CD4-positive, alpha-beta T cell (primary cell): Measurements from ENCODE around the gene ZNF831. TPM values are rescaled to one million over a fixed set of nuclear protein-coding genes. Genes with fewer than 3 reads are reported as not detected.

ENCODE experiments used
- ATAC-seq: fragments of 200-7000 bp; cut with Tn5 transposase; one replicate; pipeline ENCODE4 v1.10.0; 2022; ENCODE audit warnings: mild to moderate bottlenecking; ENCODE audit not compliant: poor library complexity
- CTCF ChIA-PET: fragments of 350-600 bp; sonication (Branson Sonifier 250); formaldehyde crosslinking; loops from one replicate; lab custom pipeline; 2021; ENCODE audit warnings: antibody characterized with exemption, inconsistent platforms; lab: Charles Lee
- POLR2A ChIA-PET: fragments of 350-600 bp; sonication (Branson Sonifier 250); formaldehyde crosslinking; loops from one replicate; lab custom pipeline; 2021; ENCODE audit warnings: antibody characterized with exemption, inconsistent platforms; lab: Charles Lee
- DNase-seq, 14 experiments: peaks; one replicate each; pipeline ENCODE4 v3.0.0-alpha.2; 2013 to 2020; ENCODE audit warnings: mixed read lengths in 2 of 14
- H3K27ac ChIP-seq, 2 donors: one replicate each; pipeline versions ENCODE4 v1.5.1 to v1.7.0; 2013; ENCODE audit warnings: low read length in 2 of 2, low read depth in 1 of 2, mild to moderate bottlenecking in 1 of 2
- H3K27me3 ChIP-seq, 2 experiments: 1 replicate in 1 of 2; 2 replicates in 1 of 2; pipeline versions ENCODE4 v1.6.1 to v1.7.0; 2013; ENCODE audit warnings: low read length in 2 of 2, control low read depth in 1 of 2, mild to moderate bottlenecking in 1 of 2, moderate library complexity in 1 of 2; ENCODE audit not compliant: insufficient read depth in 2 of 2, control insufficient read depth in 1 of 2
- H3K36me3 ChIP-seq: one replicate; pipeline ENCODE4 v1.6.1; 2013; ENCODE audit warnings: low read length, control low read depth; ENCODE audit not compliant: insufficient read depth
- H3K4me1 ChIP-seq: one replicate; pipeline ENCODE4 v1.6.1; 2013; ENCODE audit warnings: low read length, control low read depth; ENCODE audit not compliant: insufficient read depth
- H3K4me3 ChIP-seq: one replicate; pipeline ENCODE4 v1.5.1; 2013; ENCODE audit warnings: mild to moderate bottlenecking, low read length, moderate library complexity
- H3K9me3 ChIP-seq, 2 experiments: 1 replicate in 1 of 2; 2 replicates in 1 of 2; pipeline versions ENCODE4 v1.6.1 to v1.7.0; 2013; ENCODE audit warnings: low read length in 2 of 2, mild to moderate bottlenecking in 2 of 2, control low read depth in 1 of 2, moderate library complexity in 1 of 2; ENCODE audit not compliant: control insufficient read depth in 1 of 2, insufficient read depth in 1 of 2
- H3K27ac Mint-ChIP-seq: one replicate; pipeline ENCODE4 v1.8.0; 2020; ENCODE audit warnings: mixed read lengths
- H3K27me3 Mint-ChIP-seq: one replicate; pipeline ENCODE4 v1.8.0; 2021; ENCODE audit warnings: mixed read lengths
- H3K36me3 Mint-ChIP-seq: one replicate; pipeline ENCODE4 v1.8.0; 2021; ENCODE audit warnings: low read depth, mixed read lengths
- H3K4me1 Mint-ChIP-seq: one replicate; pipeline ENCODE4 v1.8.0; 2021; ENCODE audit warnings: low read depth, mixed read lengths
- H3K4me3 Mint-ChIP-seq: one replicate; pipeline ENCODE4 v1.8.0; 2020; ENCODE audit warnings: mild to moderate bottlenecking, mixed read lengths
- H3K9me3 Mint-ChIP-seq: one replicate; pipeline ENCODE4 v1.8.0; 2020; ENCODE audit warnings: mixed read lengths
- intact Hi-C, 2 experiments: fragments of 100-400 bp; cut with DNase I in 1 of 2; cut with micrococcal nuclease in 1 of 2; formaldehyde crosslinking; loops; one replicate each; pipeline versions ENCODE4 v1.15.1 to v1.9.0; 2023 to 2025; cut with DNase I, micrococcal nuclease
- total RNA-seq, 174 experiments: library from RNA in 2 of 174; stranded (reverse) in 2 of 174; gene quantifications; one replicate each; pipeline ENCODE4 v1.2.3 and lab custom pipeline; 2021 to 2026
- TF ChIP-seq, protein P1 (sequence below): fragments of 200-600 bp; IDR thresholded peaks from one replicate; pipeline ENCODE4 v1.8.0; 2022; ENCODE audit warnings: antibody characterized with exemption, mild to moderate bottlenecking

ZNF831 gene
- total RNA-seq, 2 experiments from 2014 or later, result 24.9 to 25.9 TPM

DNA sequence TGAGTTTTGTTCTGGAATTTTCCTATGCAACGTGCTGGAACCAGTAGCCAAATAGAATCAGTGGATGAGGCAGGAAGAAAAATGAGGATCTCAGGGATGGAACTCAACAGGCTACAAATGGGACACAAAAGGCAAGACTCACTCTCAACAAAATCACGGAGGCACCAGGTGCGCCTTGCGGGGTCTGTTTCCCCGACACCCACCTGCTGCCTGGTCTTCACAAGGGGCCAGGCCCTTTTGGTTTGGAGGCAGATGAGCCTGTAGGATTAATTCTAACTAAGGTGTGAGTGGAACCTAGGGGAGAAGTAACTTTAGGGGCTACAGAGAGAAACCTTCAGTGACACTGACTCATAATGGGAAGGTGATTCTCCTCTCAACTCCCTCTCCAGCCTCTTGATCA lies 56.5 kb downstream of the ZNF831 start:
- TF ChIP-seq, protein P1, sequence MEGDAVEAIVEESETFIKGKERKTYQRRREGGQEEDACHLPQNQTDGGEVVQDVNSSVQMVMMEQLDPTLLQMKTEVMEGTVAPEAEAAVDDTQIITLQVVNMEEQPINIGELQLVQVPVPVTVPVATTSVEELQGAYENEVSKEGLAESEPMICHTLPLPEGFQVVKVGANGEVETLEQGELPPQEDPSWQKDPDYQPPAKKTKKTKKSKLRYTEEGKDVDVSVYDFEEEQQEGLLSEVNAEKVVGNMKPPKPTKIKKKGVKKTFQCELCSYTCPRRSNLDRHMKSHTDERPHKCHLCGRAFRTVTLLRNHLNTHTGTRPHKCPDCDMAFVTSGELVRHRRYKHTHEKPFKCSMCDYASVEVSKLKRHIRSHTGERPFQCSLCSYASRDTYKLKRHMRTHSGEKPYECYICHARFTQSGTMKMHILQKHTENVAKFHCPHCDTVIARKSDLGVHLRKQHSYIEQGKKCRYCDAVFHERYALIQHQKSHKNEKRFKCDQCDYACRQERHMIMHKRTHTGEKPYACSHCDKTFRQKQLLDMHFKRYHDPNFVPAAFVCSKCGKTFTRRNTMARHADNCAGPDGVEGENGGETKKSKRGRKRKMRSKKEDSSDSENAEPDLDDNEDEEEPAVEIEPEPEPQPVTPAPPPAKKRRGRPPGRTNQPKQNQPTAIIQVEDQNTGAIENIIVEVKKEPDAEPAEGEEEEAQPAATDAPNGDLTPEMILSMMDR, result no peak
- H3K4me3 Mint-ChIP-seq, result no peak overlapping the region
- Histone ChIP-seq H3K9me3 (no peaks in the 10 kb centered on the region), H3K4me1 (peaks cover 16% of the 10 kb centered on the region), H3K27ac (no peak overlapping the region), H3K27me3 (no peaks in the 10 kb centered on the region), H3K4me3 (no peak overlapping the region), H3K36me3 (peaks cover 42% of the 10 kb centered on the region)
- no peaks in the 10 kb centered on the region for H3K9me3 Mint-ChIP-seq
- no peak for DNase-seq
- POLR2A ChIA-PET, result no interaction called here
- peak overlapping the region; percentile 87 for H3K27ac Mint-ChIP-seq
- CTCF ChIA-PET, result no interaction called here
- ATAC-seq, result no peak
- H3K27me3 Mint-ChIP-seq, result no peaks in the 10 kb centered on the region
- peaks cover 44% of the 10 kb centered on the region for H3K4me1 Mint-ChIP-seq
- intact Hi-C loops, result loop anchor here (5.0 kb wide), 4 partner anchors 58 to 568 kb away; partner anchors contain the start of genes STX16 (in 2 of the 2) and ZNF831 (in 1 of the 2)
- H3K36me3 Mint-ChIP-seq, result peaks cover 51% of the 10 kb centered on the region

DNA sequence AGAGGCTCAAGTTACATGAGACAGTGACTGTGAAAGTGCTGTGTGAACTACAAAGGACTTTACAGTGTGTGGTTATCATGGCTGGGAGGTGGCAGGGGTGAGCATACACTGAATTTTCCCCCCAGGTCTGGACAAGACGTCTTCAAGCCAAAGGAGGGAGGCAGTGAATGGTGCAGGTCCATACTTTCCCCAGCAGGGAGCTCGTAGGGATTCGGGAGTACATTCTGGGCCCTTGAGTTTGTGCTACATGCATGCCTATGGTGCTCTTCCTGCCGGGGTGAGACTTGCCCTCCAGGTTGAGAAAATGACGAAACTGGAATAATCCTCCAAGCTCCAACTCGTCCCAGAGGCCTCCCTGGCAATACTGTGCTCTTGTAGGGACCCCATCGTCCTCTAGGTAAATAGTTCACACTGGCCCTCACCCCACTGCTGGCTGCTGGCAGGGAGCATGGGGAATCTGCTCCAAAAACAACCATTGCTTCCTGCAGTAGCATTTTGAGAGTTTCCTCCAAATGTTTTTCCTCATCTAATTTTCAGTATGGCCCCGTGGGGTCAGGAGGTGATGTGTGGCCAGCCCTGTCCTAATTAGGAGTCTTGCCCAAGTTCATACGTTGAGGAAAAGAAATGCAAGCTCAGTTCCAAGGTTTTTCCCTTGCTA lies 57.6 kb downstream of the ZNF831 start:
- intact Hi-C loops, result loop anchor here (5.0 kb wide), 4 partner anchors 59 to 569 kb away; partner anchors contain the start of genes STX16 (in 2 of the 2) and ZNF831 (in 1 of the 2)
- H3K9me3 Mint-ChIP-seq, result no peaks in the 10 kb centered on the region

DNA sequence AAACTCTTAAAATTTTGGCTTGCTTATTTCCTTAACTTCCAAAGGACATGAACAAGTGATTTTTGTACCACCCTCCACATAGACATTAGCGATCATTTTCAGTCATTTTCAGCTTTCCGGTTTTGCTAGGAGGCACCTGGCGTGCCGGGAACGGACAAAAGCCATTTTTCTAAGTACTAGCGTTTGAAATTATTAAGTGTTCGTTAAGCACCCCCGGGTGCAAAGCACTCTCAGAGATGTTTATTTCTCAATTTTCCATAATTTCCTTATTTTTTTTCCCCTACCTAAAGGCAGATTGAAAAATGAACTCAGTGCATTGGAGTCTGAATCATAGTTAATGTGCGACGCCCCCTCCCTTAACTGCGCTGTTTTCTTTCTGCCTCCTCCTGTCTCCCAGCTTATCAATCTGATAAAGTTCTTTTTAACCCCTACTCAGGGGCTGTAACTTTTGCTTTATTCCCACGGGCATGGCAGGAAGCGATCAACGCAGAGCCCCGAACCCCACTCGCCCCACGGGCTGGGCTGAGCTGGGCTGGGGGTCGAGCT lies 58.2 kb downstream of the ZNF831 start:
- peak overlapping the region; percentile 46 for H3K4me3 ChIP-seq

More for the DNA sequence above, 57.6 kb downstream of the ZNF831 start:
- H3K9me3 ChIP-seq, result no peaks in the 10 kb centered on the region
- H3K4me3 Mint-ChIP-seq, result peak overlapping the region; percentile 66
- POLR2A ChIA-PET, result interaction anchor here (0.8 to 3.2 kb wide), 14 partner anchors 8 to 761 kb away, joined by 3 to 11 read pairs (median 4); partner anchors contain the start of genes ATP5F1E and PRELID3B
- H3K4me3 ChIP-seq, result no peak overlapping the region
- H3K27ac ChIP-seq, result no peak overlapping the region
- H3K4me1 ChIP-seq, result peaks cover 16% of the 10 kb centered on the region
- no peak for DNase-seq
- peaks cover 45% of the 10 kb centered on the region for H3K4me1 Mint-ChIP-seq
- H3K36me3 ChIP-seq, result peaks cover 40% of the 10 kb centered on the region
- TF ChIP-seq, protein P1, result no peak
- H3K27ac Mint-ChIP-seq, result peak overlapping the region; percentile 87
- no peaks in the 10 kb centered on the region for H3K27me3 ChIP-seq
- CTCF ChIA-PET, result interaction anchor here (1.2 to 3.0 kb wide), 5 partner anchors 13 to 183 kb away, joined by 5 to 32 read pairs (median 10); no protein-coding TSS in a partner anchor
- peaks cover 51% of the 10 kb centered on the region for H3K36me3 Mint-ChIP-seq
- no peaks in the 10 kb centered on the region for H3K27me3 Mint-ChIP-seq
- ATAC-seq, result no peak

More for the DNA sequence above, 58.2 kb downstream of the ZNF831 start:
- no peak for DNase-seq
- peak; percentile 16 for ATAC-seq
- Mint-ChIP-seq H3K4me1 (peaks cover 51% of the 10 kb centered on the region), H3K9me3 (no peaks in the 10 kb centered on the region), H3K36me3 (peaks cover 52% of the 10 kb centered on the region), H3K4me3 (peak overlapping the region; percentile 66), H3K27ac (peak overlapping the region; percentile 87), H3K27me3 (no peaks in the 10 kb centered on the region)
- ChIA-PET CTCF (interaction anchor here (0.6 to 3.0 kb wide), 22 partner anchors 9 to 786 kb away, joined by 3 to 32 read pairs (median 5); partner anchors contain the start of gene ATP5F1E), POLR2A (interaction anchor here (0.8 to 3.2 kb wide), 18 partner anchors 9 to 761 kb away, joined by 3 to 11 read pairs (median 4); partner anchors contain the start of genes ATP5F1E and PRELID3B)
- Histone ChIP-seq H3K27me3 (no peaks in the 10 kb centered on the region), H3K36me3 (peaks cover 37% of the 10 kb centered on the region), H3K9me3 (no peaks in the 10 kb centered on the region), H3K27ac (no peak overlapping the region), H3K4me1 (peaks cover 16% of the 10 kb centered on the region)
- intact Hi-C loops, result loop anchor here (1.0 to 5.0 kb wide), 8 partner anchors 32 to 569 kb away; partner anchors contain the start of genes STX16 (in 2 of the 2) and ZNF831 (in 1 of the 2)
- TF ChIP-seq, protein P1, result no peak
